NCI-H1092 treated with DMSO at 0.1 percent for 48 hours (cell line): ENCODE data around the gene OR52E5.

Source experiments
- DNase-seq: peaks from one replicate; lab custom pipeline; 2025; lab: John Stamatoyannopoulos, UW

The OR52E5 gene

DNA sequence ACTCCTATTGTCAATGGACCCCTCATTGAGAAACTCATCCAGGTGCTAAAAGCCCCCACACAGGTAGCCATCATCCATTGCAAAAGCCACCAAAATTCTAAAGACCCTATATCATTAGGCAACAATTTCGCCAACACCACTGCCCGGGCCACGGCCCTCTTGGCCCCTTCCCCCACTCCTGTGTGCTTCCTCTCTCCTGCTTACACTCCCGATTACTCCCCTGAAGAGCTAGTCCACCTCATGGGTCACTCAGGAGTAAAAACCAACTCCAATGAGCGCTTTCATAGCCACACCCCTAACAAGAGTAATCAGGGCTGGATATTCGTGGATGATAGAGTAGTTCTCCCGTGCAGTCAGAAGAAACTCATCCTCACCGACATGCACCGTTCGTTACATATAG, 40.1 kb downstream of the OR52E5 start:
- no peak for DNase-seq

DNA sequence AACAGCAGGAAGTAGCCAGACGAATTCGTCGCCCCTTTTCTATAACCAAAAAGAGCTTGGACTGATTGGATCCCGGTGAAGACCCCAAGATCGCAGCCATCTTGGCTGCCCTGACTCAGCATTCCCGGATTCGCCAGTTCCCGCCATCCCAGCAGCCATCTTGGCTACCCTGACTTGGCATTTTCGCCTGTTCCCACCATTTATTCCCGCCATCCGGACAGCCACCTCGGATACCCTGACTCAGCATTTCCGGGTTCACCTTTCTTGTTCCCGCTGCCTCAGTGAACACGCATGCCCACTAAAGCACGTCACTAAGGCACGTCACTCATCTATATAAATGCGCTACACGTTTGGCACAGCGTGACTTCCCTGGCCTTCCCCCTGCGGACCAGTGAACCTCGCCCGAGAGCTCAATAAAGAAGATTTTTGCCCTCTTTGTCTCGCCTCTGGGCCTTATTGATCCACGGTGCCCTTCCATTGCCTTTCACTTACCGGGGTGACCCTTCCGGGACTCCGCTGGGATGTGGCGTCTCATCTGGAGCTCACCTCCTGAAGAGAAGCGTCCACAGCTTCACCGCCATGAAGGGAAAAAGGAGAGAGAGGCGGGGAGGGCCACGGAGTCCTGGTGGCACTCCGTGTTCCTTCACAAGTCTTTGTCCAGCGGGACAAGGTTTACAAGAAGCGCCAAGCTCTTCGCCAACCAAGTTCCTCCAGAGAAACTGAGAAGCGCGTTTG, 45.0 kb downstream of the OR52E5 start:
- no peak for DNase-seq

DNA sequence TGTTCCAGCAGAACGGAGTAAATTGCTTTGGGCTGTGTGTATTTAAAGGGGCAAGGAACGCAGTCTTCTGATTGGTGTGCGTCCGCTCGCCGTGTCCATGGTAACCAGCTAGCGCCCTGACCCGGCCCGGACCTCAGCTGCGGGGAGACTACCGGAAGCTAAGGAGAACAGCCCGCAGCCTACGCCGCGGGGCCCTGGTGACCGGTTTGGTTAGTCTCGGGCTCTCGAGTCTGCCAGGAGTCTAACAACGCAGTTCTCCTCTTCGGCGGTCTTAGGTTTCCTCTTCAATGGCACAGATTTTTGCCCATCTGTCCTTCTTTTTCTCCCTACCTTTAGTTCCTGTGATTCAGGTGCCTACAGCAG, 45.6 kb downstream of the OR52E5 start:
- DNase-seq: no peak

DNA sequence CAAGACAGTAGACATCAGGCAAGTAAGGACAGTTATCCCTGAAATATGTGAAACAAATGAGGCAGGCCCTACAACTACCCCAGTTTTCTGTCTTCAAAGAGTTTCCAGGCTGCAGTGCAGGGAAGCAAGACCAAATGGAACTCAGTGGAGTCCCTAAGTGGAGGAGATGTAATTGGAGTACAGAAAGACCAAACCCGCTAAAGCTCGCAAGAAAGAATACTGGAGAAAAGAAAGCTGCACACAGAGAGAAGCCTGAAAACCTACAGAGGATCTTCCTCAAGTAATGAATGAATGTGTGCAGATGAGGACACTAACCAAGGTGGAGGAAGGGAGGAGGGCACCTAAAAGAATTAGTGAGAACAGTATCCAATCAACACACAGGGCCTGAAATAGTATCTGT, 47.7 kb downstream of the OR52E5 start:
- DNase-seq: no peak

DNA sequence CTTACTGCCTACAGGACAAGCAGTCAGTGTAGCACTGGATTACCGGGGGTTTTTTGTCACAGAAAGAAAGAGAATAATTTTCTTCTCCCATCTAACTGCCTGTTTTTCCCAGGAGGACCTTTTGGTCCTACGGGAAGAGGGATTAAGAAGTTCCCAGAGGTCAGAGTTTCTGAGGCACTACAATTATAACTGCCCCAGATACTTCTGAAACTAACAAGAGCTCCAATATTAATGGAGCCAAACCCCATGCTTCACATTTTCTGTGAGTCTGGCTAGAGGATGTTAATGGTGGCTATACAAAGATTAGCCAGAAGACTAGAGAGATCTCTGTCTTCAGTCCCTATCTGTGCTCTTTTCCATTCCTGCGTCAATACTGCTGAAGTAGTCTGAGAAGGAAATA, 48.9 kb downstream of the OR52E5 start, which contains the start of gene OR56A3:
TSS of gene OR56A3 (plus strand) at position 301 of the 400 bp plus-strand sequence. CDS start 5,096 bp downstream, outside the sequence.
- no peak for DNase-seq
